Measurements from ENCODE around the gene NFE2L1.
"Not testable (repeated sequence)": the region's sequence is repeated elsewhere in the genome, so short reads cannot be mapped to it uniquely, and the experiment has no call there.

NFE2L1 gene

GRCh38 chr17:48031966-48032365, 16.2 kb upstream of the NFE2L1 start:
- Histone ChIP-seq H3K4me1 (ENCODE audit: control insufficient read depth, insufficient read depth, low read length) (no peaks in the 10 kb centered on the region), H3K9me3 (ENCODE audit: control insufficient read depth, insufficient read depth, low read length) (no peaks in the 10 kb centered on the region), H3K4me3 (ENCODE audit: low read length) (no peak overlapping the region), H3K36me3 (ENCODE audit: control insufficient read depth, insufficient read depth, low read length) (no peaks in the 10 kb centered on the region), H3K27me3 (ENCODE audit: control insufficient read depth, insufficient read depth, low read length) (peaks cover 5% of the 10 kb centered on the region), H3K27ac (ENCODE audit: low read length) (no peak overlapping the region)
- WGBS (ENCODE audit: insufficient coverage, insufficient read length) = no CpG with 5 or more reads among the region's 6 CpGs
- no peak for DNase-seq (ENCODE audit: low read depth, low spot score)

DNA sequence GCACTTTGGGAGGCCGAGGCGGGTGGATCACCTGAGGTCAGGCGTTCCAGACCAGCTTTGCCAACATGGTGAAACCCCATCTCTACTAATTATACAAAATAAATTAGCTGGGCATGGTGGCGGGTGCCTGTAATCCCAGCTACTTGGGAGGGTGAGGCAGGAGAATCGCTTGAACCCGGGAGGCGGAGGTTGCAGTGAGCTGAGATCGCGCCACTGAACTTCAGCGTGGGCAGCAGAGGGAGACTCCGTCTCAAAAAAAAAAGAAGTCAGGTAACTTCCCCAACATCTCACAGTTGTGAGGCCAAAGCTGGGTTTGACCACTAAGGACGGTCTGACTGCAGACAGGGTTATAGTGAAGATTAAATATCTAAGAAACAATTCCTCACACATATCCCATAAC, 13.4 kb upstream of the NFE2L1 start:
- H3K36me3 ChIP-seq (ENCODE audit: control insufficient read depth, insufficient read depth, low read length); H3K4me1 ChIP-seq (ENCODE audit: control insufficient read depth, insufficient read depth, low read length); H3K4me3 ChIP-seq (ENCODE audit: low read length); H3K27ac ChIP-seq (ENCODE audit: low read length); H3K9me3 ChIP-seq (ENCODE audit: control insufficient read depth, insufficient read depth, low read length); H3K27me3 ChIP-seq (ENCODE audit: control insufficient read depth, insufficient read depth, low read length); DNase-seq (ENCODE audit: low read depth, low spot score): not testable (repeated sequence)
- WGBS (ENCODE audit: insufficient coverage, insufficient read length) = no CpG with 5 or more reads among the region's 12 CpGs

DNA sequence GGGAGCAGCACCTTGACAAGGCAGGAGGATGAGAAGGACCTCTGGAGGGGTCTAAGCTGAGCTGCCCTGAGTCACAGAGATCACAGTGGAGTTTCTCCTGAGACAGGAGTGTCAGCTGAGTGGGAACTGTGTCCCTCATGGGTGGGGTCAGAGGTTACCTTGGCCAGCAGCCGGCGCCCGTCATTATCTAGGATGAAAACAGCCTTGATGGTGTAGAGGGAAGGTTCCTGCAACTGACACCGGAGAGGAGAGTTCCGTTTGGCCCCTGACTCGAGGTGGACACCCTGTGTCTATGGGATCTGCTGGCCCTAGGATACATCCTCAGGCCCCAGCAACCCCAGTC, 11.5 kb upstream of the NFE2L1 start:
- no peak for DNase-seq (ENCODE audit: low read depth, low spot score)
- H3K4me1 ChIP-seq (ENCODE audit: control insufficient read depth, insufficient read depth, low read length) = no peaks in the 10 kb centered on the region
- no CpG with 5 or more reads among the region's 6 CpGs for WGBS (ENCODE audit: insufficient coverage, insufficient read length)
- H3K36me3 ChIP-seq (ENCODE audit: control insufficient read depth, insufficient read depth, low read length) = no peaks in the 10 kb centered on the region
- H3K9me3 ChIP-seq (ENCODE audit: control insufficient read depth, insufficient read depth, low read length) = no peaks in the 10 kb centered on the region
- peaks cover 10% of the 10 kb centered on the region for H3K27me3 ChIP-seq (ENCODE audit: control insufficient read depth, insufficient read depth, low read length)
- H3K4me3 ChIP-seq (ENCODE audit: low read length) = no peak overlapping the region; the same call in 1 of the 2 replicates
- no peak overlapping the region for H3K27ac ChIP-seq (ENCODE audit: low read length)

DNA sequence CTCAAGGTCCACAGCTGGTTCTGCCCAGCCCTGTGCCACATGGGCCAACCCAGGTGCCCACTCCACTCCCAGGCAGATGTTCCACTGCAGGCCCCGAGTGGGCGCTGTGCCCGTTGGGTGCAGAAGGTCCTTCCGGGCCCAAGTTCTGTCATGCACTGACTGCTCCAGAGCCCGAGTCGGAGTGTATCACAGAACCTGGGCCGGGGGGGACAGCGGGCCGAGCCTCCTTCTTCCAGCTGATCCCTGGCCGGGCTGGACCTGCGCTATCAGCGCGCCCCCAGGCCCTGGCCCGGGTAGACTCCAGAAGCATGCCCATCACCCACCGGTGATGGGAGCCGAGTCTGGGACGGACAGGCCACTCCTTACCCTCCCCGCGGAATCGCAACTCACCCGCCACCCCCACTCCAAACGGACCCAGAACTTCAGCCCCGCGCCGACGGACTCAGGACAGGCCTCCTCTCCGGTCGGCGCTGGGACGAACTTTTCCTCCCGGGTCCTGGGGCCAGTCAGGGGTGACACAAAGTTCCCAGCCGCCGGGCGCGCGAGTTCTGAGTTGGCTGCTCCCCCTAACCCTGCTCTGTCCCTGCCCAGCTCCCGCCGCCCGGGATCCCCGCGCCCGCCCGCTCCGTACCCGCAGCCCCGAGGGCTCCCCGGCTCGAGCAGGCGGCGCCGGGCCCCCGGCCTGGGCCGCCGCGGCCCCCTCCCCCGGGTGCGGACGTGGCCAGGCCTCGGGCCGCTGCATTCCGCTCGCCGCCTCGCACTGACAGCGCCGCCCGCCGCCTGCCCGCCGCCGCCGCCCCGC, 10.9 kb upstream of the NFE2L1 start, which contains the start of gene COPZ2:
Gene COPZ2, minus strand, starts transcription at position 762 of the 802 bp plus-strand sequence. Its CDS starts 20 bp downstream, at position 742.
- Histone ChIP-seq H3K9me3 (ENCODE audit: control insufficient read depth, insufficient read depth, low read length) (no peaks in the 10 kb centered on the region), H3K4me1 (ENCODE audit: control insufficient read depth, insufficient read depth, low read length) (no peaks in the 10 kb centered on the region), H3K4me3 (ENCODE audit: low read length) (peak within 1 kb of the TSS; percentile 41), H3K27ac (ENCODE audit: low read length) (no peak within 1 kb of the TSS), H3K27me3 (ENCODE audit: control insufficient read depth, insufficient read depth, low read length) (peaks cover 10% of the 10 kb centered on the region), H3K36me3 (ENCODE audit: control insufficient read depth, insufficient read depth, low read length) (no peaks in the 10 kb centered on the region)
- no peak for DNase-seq (ENCODE audit: low read depth, low spot score)
- WGBS (ENCODE audit: insufficient coverage, insufficient read length) = no CpG with 5 or more reads among the region's 73 CpGs

DNA sequence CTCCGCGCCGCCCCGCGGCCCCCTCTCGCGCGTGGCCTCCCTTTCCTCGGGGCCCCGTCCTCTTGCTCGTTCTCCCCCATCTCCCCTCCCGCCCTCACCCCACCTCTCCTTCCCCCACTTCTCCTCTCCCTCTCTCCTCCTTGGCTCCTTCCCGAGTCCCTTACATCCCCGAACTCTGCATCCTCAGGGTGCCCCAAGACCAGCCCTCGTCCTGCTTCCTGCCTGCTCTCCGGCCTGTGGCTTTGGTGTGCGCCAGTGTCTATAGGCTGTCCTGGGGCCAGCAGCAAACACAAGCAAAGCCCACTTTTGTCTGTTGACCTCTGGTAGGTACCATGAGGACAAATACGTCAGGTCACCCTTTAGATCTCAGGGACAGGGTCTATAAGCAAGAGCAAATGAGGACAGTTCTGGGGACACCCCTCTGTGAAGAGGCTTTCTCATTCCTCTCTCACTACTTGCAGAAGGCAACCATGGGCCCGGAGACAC, 10.3 kb upstream of the NFE2L1 start:
- H3K27ac ChIP-seq (ENCODE audit: low read length) = no peak overlapping the region
- WGBS (ENCODE audit: insufficient coverage, insufficient read length) = no CpG with 5 or more reads among the region's 19 CpGs

GRCh38 chr17:48038687-48039086, 9.5 kb upstream of the NFE2L1 start:
- Histone ChIP-seq H3K4me1 (ENCODE audit: control insufficient read depth, insufficient read depth, low read length) (no peaks in the 10 kb centered on the region), H3K36me3 (ENCODE audit: control insufficient read depth, insufficient read depth, low read length) (no peaks in the 10 kb centered on the region), H3K27me3 (ENCODE audit: control insufficient read depth, insufficient read depth, low read length) (peaks cover 10% of the 10 kb centered on the region), H3K4me3 (ENCODE audit: low read length) (no peak overlapping the region), H3K9me3 (ENCODE audit: control insufficient read depth, insufficient read depth, low read length) (no peaks in the 10 kb centered on the region), H3K27ac (ENCODE audit: low read length) (no peak overlapping the region)
- no peak for DNase-seq (ENCODE audit: low read depth, low spot score)
- no CpG with 5 or more reads among the region's 2 CpGs for WGBS (ENCODE audit: insufficient coverage, insufficient read length)

More for the DNA sequence above, 10.3 kb upstream of the NFE2L1 start:
- Histone ChIP-seq H3K4me1 (ENCODE audit: control insufficient read depth, insufficient read depth, low read length) (no peaks in the 10 kb centered on the region), H3K4me3 (ENCODE audit: low read length) (peak overlapping the region; percentile 21; the same call in 1 of the 2 replicates), H3K36me3 (ENCODE audit: control insufficient read depth, insufficient read depth, low read length) (no peaks in the 10 kb centered on the region), H3K9me3 (ENCODE audit: control insufficient read depth, insufficient read depth, low read length) (no peaks in the 10 kb centered on the region), H3K27me3 (ENCODE audit: control insufficient read depth, insufficient read depth, low read length) (peaks cover 10% of the 10 kb centered on the region)
- no peak for DNase-seq (ENCODE audit: low read depth, low spot score)

DNA sequence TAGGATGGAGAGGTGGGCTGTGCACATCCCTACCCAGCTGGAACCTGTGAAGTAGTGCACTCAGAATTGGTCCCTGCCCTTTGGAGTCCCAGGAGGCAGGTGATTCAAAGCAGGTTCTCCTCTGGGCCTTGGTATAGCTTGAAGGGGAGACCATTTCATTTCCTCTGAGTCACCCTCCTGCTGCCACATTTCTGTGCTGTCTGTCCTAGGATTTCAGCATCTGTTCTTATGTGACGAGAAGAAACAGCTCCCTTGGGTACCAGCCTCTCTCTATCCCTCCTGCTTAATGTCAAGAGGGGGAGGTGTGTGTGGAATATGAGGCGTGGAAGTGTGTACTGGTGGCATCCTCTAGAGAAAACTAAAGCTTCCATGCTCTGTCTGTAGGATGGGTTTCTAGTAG, 5.0 kb upstream of the NFE2L1 start:
- Histone ChIP-seq H3K4me3 (ENCODE audit: low read length) (no peak overlapping the region), H3K27me3 (ENCODE audit: control insufficient read depth, insufficient read depth, low read length) (peaks cover 4% of the 10 kb centered on the region; the same call in 1 of the 2 replicates), H3K9me3 (ENCODE audit: control insufficient read depth, insufficient read depth, low read length) (no peaks in the 10 kb centered on the region), H3K4me1 (ENCODE audit: control insufficient read depth, insufficient read depth, low read length) (no peaks in the 10 kb centered on the region), H3K27ac (ENCODE audit: low read length) (no peak overlapping the region), H3K36me3 (ENCODE audit: control insufficient read depth, insufficient read depth, low read length) (no peaks in the 10 kb centered on the region)
- no CpG with 5 or more reads among the region's 2 CpGs for WGBS (ENCODE audit: insufficient coverage, insufficient read length)
- DNase-seq (ENCODE audit: low read depth, low spot score) = no peak

GRCh38 chr17:48044851-48045250, 3.3 kb upstream of the NFE2L1 start:
- DNase-seq (ENCODE audit: low read depth, low spot score) = no peak
- WGBS (ENCODE audit: insufficient coverage, insufficient read length) = no CpG with 5 or more reads among the region's 4 CpGs

GRCh38 chr17:48045316-48046001, 2.7 kb upstream of the NFE2L1 start:
- no peaks in the 10 kb centered on the region for H3K4me1 ChIP-seq (ENCODE audit: control insufficient read depth, insufficient read depth, low read length)
- H3K27me3 ChIP-seq (ENCODE audit: control insufficient read depth, insufficient read depth, low read length) = no peaks in the 10 kb centered on the region
- H3K36me3 ChIP-seq (ENCODE audit: control insufficient read depth, insufficient read depth, low read length) = no peaks in the 10 kb centered on the region
- WGBS (ENCODE audit: insufficient coverage, insufficient read length) = no CpG with 5 or more reads among the region's 8 CpGs
- no peak overlapping the region for H3K4me3 ChIP-seq (ENCODE audit: low read length)
- DNase-seq (ENCODE audit: low read depth, low spot score) = no peak
- H3K9me3 ChIP-seq (ENCODE audit: control insufficient read depth, insufficient read depth, low read length) = no peaks in the 10 kb centered on the region
- H3K27ac ChIP-seq (ENCODE audit: low read length) = no peak overlapping the region

More at GRCh38 chr17:48044851-48045250, 3.3 kb upstream of the NFE2L1 start:
- H3K27ac ChIP-seq (ENCODE audit: low read length) = no peak overlapping the region
- H3K36me3 ChIP-seq (ENCODE audit: control insufficient read depth, insufficient read depth, low read length) = no peaks in the 10 kb centered on the region
- H3K9me3 ChIP-seq (ENCODE audit: control insufficient read depth, insufficient read depth, low read length) = no peaks in the 10 kb centered on the region
- no peak overlapping the region for H3K4me3 ChIP-seq (ENCODE audit: low read length)
- H3K27me3 ChIP-seq (ENCODE audit: control insufficient read depth, insufficient read depth, low read length) = no peaks in the 10 kb centered on the region
- H3K4me1 ChIP-seq (ENCODE audit: control insufficient read depth, insufficient read depth, low read length) = no peaks in the 10 kb centered on the region

DNA sequence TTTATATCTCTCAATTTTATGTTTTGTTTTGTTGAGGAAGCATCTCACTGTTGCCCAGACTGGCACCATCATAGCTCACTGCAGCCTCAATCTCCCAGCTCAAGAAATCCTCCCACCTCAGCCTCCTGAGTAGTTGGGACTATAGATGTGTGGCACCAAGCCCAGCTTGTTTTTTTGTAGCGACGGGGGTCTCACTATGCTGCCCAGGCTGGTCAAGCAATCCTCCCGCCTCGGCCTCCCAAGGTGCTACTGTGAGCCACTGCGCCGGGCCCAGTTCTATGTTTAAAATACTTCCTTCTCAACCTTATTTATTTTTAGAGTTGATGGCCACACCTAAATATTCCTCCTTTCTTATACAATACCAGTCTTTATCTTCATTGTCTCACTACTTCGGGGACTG, 1.9 kb upstream of the NFE2L1 start:
- WGBS (ENCODE audit: insufficient coverage, insufficient read length) = no CpG with 5 or more reads among the region's 7 CpGs
- DNase-seq (ENCODE audit: low read depth, low spot score) = no peak
- peaks cover 5% of the 10 kb centered on the region; the same call in 1 of the 2 replicates for H3K36me3 ChIP-seq (ENCODE audit: control insufficient read depth, insufficient read depth, low read length)
- no peaks in the 10 kb centered on the region for H3K4me1 ChIP-seq (ENCODE audit: control insufficient read depth, insufficient read depth, low read length)
- H3K9me3 ChIP-seq (ENCODE audit: control insufficient read depth, insufficient read depth, low read length) = no peaks in the 10 kb centered on the region
- H3K27ac ChIP-seq (ENCODE audit: low read length) = no peak overlapping the region
- H3K27me3 ChIP-seq (ENCODE audit: control insufficient read depth, insufficient read depth, low read length) = no peaks in the 10 kb centered on the region
- H3K4me3 ChIP-seq (ENCODE audit: low read length) = no peak overlapping the region
